A673 (cell line): ENCODE measurements around the gene ROPN1. TPM values are rescaled to one million over a fixed set of nuclear protein-coding genes. Genes with fewer than 3 reads are reported as not detected.

Experiments
- BruUV-seq: library from RNA; stranded (reverse); fragments of 400-500 nt; replicated peaks from 2 replicates; lab custom pipeline; 2021; lab: Mats Ljungman, UMichigan
- CTCF ChIA-PET: fragments of 300-600 bp; sonication (Branson Sonifier 250); formaldehyde crosslinking; loops from one replicate; lab custom pipeline; 2022; ENCODE audit warnings: antibody characterized with exemption; lab: Charles Lee
- POLR2A ChIA-PET: fragments of 300-600 bp; sonication (Branson Sonifier 250); formaldehyde crosslinking; loops from one replicate; lab custom pipeline; 2022; ENCODE audit warnings: antibody characterized with exemption; ENCODE audit not compliant: low non-redundant PET; lab: Charles Lee
- DNase-seq: peaks from one replicate; pipeline ENCODE4 v3.0.0-alpha.2; 2015; ENCODE audit warnings: low spot score
- H3K27ac ChIP-seq: fragments of 200-600 bp; sonication (generic); 2 replicates; pipeline ENCODE4 v1.5.1; 2016; ENCODE audit warnings: mixed run types, low read depth, mild to moderate bottlenecking, mixed read lengths, antibody characterized with exemption, low read length; ENCODE audit not compliant: poor library complexity, severe bottlenecking
- H3K27me3 ChIP-seq: fragments of 200-600 bp; sonication (generic); replicated peaks from 2 replicates; pipeline ENCODE4 v1.6.1; 2017; ENCODE audit warnings: mixed run types, low read depth, mild to moderate bottlenecking, mixed read lengths, antibody characterized with exemption, low read length; ENCODE audit not compliant: insufficient read depth, poor library complexity
- H3K36me3 ChIP-seq: fragments of 200-600 bp; sonication (generic); 2 replicates; pipeline ENCODE4 v1.6.1; 2016; ENCODE audit warnings: mixed run types, mild to moderate bottlenecking, mixed read lengths, antibody characterized with exemption, low read length; ENCODE audit not compliant: insufficient read depth, poor library complexity, severe bottlenecking
- H3K4me1 ChIP-seq: fragments of 200-600 bp; sonication (generic); 2 replicates; pipeline ENCODE4 v1.6.1; 2017; ENCODE audit warnings: mixed run types, mild to moderate bottlenecking, mixed read lengths, antibody characterized with exemption, low read length; ENCODE audit not compliant: insufficient read depth, poor library complexity, severe bottlenecking
- H3K4me3 ChIP-seq: fragments of 200-600 bp; sonication (generic); 2 replicates; pipeline ENCODE4 v1.5.1; 2016; ENCODE audit warnings: low read depth, mixed run types, mild to moderate bottlenecking, mixed read lengths, low read length; ENCODE audit not compliant: poor library complexity, severe bottlenecking
- H3K9me3 ChIP-seq: fragments of 200-600 bp; sonication (generic); 2 replicates; pipeline ENCODE4 v1.6.1; 2016; ENCODE audit warnings: mixed run types, low read depth, mild to moderate bottlenecking, mixed read lengths, antibody characterized with exemption, low read length; ENCODE audit not compliant: poor library complexity, severe bottlenecking
- EZH2 ChIP-seq: fragments of 200-600 bp; sonication (generic); IDR thresholded peaks from 2 replicates; pipeline ENCODE4 v1.6.1; 2017; ENCODE audit warnings: borderline replicate concordance, low read depth, mild to moderate bottlenecking, mixed read lengths, antibody characterized with exemption, low read length; ENCODE audit not compliant: poor library complexity, severe bottlenecking
- intact Hi-C: fragments of 100-400 bp; cut with micrococcal nuclease; formaldehyde crosslinking; loops from one replicate; pipeline ENCODE4 v1.10.0; 2022; ENCODE audit not compliant: unreplicated experiment
- total RNA-seq: library from RNA; stranded (reverse); gene quantifications from 2 replicates; pipeline ENCODE4 v1.2.3, GENCODE V29; 2021
- TF ChIP-seq, protein P1 (sequence below): fragments of 300-800, 200-600 bp; sonication (generic); conservative IDR thresholded peaks from 2 replicates; pipeline ENCODE4 v1.5.1; 2017; ENCODE audit warnings: low read depth, mild to moderate bottlenecking, antibody characterized with exemption, low read length, moderate library complexity, mixed read lengths

Gene ROPN1
- total RNA-seq, 1 experiment from 2014 or later = not detected

DNA sequence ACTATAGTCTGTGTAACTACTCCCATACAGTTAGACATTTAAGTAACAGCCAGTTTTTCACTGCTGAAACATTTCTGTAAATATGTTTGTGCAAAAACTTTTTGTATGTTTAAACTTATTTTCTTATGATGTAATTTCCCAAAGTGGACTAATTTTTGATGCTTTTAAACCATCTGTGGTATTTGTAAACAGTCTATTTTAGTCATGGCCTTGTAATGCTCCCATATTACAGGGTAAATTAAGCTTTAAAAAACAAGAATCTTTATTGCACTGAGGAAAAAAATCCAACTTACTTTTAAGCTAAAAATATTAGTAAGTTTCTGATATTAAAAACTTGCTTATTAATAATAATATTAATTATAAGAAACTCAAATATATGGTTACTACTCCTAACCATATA lies 44.4 kb downstream of the ROPN1 start:
- no peak overlapping the region for H3K4me3 ChIP-seq
- CTCF ChIA-PET = no interaction called here
- DNase-seq = no peak
- TF ChIP-seq, protein P1, sequence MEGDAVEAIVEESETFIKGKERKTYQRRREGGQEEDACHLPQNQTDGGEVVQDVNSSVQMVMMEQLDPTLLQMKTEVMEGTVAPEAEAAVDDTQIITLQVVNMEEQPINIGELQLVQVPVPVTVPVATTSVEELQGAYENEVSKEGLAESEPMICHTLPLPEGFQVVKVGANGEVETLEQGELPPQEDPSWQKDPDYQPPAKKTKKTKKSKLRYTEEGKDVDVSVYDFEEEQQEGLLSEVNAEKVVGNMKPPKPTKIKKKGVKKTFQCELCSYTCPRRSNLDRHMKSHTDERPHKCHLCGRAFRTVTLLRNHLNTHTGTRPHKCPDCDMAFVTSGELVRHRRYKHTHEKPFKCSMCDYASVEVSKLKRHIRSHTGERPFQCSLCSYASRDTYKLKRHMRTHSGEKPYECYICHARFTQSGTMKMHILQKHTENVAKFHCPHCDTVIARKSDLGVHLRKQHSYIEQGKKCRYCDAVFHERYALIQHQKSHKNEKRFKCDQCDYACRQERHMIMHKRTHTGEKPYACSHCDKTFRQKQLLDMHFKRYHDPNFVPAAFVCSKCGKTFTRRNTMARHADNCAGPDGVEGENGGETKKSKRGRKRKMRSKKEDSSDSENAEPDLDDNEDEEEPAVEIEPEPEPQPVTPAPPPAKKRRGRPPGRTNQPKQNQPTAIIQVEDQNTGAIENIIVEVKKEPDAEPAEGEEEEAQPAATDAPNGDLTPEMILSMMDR = no peak
- no peak for TF ChIP-seq EZH2
- H3K9me3 ChIP-seq = no peaks in the 10 kb centered on the region
- no peak overlapping the region for H3K27ac ChIP-seq
- H3K36me3 ChIP-seq = peaks cover 68% of the 10 kb centered on the region
- H3K27me3 ChIP-seq = no peaks in the 10 kb centered on the region
- BruUV-seq = no TSS peak
- intact Hi-C loops = no loop called here
- POLR2A ChIA-PET = no interaction called here
- H3K4me1 ChIP-seq = no peaks in the 10 kb centered on the region

DNA sequence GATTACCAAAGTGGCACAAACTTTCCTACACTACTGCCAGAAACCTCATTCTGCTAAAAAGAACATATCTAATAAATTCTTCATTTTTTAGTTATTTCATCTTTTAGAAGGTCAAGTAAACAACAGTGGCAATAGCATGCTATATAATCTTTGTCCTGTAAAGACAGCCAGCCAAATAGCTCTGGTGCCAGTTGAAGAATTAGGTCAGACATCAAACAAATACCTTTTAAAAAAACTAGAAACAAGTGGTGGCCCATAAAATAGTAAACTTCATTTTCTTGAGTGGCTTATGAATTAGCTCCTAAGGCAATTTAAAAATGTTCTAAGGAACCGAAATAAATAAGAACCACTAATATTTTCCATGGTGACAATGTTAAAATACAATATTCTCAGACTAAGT lies 50.4 kb downstream of the ROPN1 start:
- ChIA-PET POLR2A (no interaction called here), CTCF (no interaction called here)
- DNase-seq = no peak
- no peak overlapping the region for H3K27ac ChIP-seq
- H3K36me3 ChIP-seq = peaks cover 56% of the 10 kb centered on the region
- H3K27me3 ChIP-seq = no peaks in the 10 kb centered on the region
- TF ChIP-seq, protein P1 = no peak
- no peak for TF ChIP-seq EZH2
- no peaks in the 10 kb centered on the region for H3K9me3 ChIP-seq
- no peaks in the 10 kb centered on the region for H3K4me1 ChIP-seq
- BruUV-seq = no TSS peak
- intact Hi-C loops = no loop called here
- no peak overlapping the region for H3K4me3 ChIP-seq

DNA sequence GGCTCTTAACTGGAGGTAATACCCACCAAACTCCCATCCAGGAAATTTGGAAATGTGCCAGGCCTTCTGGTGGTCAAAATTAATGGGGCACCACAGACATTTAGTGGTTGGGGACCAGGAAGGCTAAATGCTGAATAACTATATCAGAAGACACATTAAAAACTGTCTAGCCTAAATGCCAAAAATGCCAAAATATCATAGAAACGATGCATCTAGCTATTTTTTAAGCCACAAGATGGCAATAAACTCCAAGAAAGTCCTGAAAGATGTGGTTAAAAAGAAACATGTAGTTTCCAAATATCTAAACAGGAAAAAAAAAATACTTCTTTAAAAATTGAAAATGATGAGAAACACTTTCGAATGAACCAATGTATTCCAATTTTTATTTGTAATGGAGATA lies 50.8 kb downstream of the ROPN1 start:
- H3K27ac ChIP-seq = no peak overlapping the region
- BruUV-seq = no TSS peak
- TF ChIP-seq, protein P1 = no peak; the same call in 1 of the 2 replicates
- no peak for TF ChIP-seq EZH2
- no peaks in the 10 kb centered on the region for H3K4me1 ChIP-seq
- H3K4me3 ChIP-seq = no peak overlapping the region
- H3K36me3 ChIP-seq = peaks cover 52% of the 10 kb centered on the region
- intact Hi-C loops = no loop called here
- H3K9me3 ChIP-seq = no peaks in the 10 kb centered on the region
- POLR2A ChIA-PET = no interaction called here
- H3K27me3 ChIP-seq = no peaks in the 10 kb centered on the region
- DNase-seq = peak; percentile 8
- CTCF ChIA-PET = no interaction called here
